ENCODE measurements around the gene TNFRSF17. TPM values are rescaled to one million over a fixed set of nuclear protein-coding genes. Genes with fewer than 3 reads are reported as not detected.

TNFRSF17 gene
- total RNA-seq, 1 experiment from 2014 or later = not detected

DNA sequence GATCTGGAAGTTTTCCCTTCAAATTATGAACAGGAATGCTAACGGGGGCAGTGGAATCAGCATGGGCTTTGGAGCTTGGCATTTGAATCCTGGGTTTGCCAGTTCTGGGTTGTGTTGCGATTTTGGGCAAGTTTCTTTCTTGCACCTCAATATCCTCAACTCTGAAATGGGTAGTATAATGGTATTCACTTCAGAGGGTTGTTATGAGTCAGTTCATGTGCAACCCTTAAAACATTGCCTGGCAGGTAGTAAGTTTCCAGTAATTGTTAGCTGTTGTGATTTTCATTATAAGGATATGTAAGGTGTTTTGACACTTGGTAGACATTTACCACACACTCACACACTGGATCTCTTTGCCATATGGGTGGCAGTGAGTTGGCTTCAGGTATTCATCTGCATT lies 44.9 kb downstream of the TNFRSF17 start:
- H3K4me1 Mint-ChIP-seq (ENCODE audit: insufficient read depth, unreplicated experiment) = no peaks in the 10 kb centered on the region
- H3K27me3 Mint-ChIP-seq (ENCODE audit: insufficient read depth, unreplicated experiment) = no peaks in the 10 kb centered on the region
- BruUV-seq (replicated peaks) = no TSS peak
- intact Hi-C loops (cut with micrococcal nuclease) = no loop called here
- H3K4me3 Mint-ChIP-seq (ENCODE audit: unreplicated experiment) = no peak overlapping the region
- CTCF ChIA-PET = interaction anchor here (0.6 to 0.8 kb wide), 2 partner anchors 15 to 951 kb away, joined by 3 to 4 read pairs; no protein-coding TSS in a partner anchor
- TF ChIP-seq, protein P1, sequence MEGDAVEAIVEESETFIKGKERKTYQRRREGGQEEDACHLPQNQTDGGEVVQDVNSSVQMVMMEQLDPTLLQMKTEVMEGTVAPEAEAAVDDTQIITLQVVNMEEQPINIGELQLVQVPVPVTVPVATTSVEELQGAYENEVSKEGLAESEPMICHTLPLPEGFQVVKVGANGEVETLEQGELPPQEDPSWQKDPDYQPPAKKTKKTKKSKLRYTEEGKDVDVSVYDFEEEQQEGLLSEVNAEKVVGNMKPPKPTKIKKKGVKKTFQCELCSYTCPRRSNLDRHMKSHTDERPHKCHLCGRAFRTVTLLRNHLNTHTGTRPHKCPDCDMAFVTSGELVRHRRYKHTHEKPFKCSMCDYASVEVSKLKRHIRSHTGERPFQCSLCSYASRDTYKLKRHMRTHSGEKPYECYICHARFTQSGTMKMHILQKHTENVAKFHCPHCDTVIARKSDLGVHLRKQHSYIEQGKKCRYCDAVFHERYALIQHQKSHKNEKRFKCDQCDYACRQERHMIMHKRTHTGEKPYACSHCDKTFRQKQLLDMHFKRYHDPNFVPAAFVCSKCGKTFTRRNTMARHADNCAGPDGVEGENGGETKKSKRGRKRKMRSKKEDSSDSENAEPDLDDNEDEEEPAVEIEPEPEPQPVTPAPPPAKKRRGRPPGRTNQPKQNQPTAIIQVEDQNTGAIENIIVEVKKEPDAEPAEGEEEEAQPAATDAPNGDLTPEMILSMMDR (IDR thresholded peaks at IDR 0.05; ENCODE audit: unreplicated experiment) = no peak
- H3K27ac Mint-ChIP-seq (ENCODE audit: low read depth, unreplicated experiment) = no peak overlapping the region
- no peaks in the 10 kb centered on the region for H3K9me3 Mint-ChIP-seq (ENCODE audit: unreplicated experiment)
- POLR2A ChIA-PET = interaction anchor here (1.2 kb wide), 1 partner anchor 9 kb away, joined by 3 read pairs; no protein-coding TSS in a partner anchor
- H3K36me3 Mint-ChIP-seq (ENCODE audit: insufficient read depth, unreplicated experiment) = no peaks in the 10 kb centered on the region
- DNase-seq (ENCODE audit: unreplicated experiment) = no peak

DNA sequence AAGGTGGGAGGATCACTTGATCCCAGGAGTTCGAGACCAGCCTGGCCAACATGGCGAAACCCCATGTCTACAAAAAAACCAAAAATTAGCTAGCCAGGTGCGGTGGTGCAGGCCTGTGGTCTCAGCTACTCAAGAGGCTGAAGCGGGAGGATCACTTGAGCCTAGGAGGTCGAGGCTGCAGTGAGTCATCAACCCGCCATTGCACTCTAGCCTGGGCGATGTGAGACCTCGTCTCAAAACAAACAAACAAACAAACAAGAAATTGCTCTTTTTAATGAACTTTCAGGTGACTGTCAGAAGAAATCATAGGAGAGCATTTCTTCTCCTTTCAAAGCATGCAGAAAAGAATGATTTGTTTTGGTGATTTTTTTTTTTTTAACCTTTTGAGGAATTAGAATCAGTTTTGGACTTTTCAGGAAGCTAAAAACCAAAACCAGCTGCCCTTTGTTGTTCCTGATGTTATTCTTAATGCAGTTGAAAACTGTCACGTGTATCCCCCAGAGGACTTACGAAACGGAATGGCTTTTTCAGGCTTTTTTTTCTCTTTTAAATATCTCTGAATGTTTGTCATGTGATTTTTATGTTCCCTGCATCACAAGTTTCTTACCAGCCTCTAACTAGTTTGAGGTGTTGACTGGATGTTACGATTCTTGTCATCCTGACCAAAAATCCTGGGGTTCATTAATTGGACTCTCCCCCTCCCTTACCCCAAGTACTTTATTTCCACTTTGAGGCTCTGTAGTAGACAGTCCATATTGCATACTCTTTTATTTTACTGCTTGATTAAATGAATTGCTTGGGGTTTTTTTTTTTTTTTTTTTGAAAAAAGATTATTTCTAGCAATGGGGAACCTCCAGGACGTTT lies 45.6 kb downstream of the TNFRSF17 start:
- no peak for DNase-seq (ENCODE audit: unreplicated experiment)
- no peaks in the 10 kb centered on the region for H3K36me3 Mint-ChIP-seq (ENCODE audit: insufficient read depth, unreplicated experiment)
- no peaks in the 10 kb centered on the region for H3K9me3 Mint-ChIP-seq (ENCODE audit: unreplicated experiment)
- no peaks in the 10 kb centered on the region for H3K4me1 Mint-ChIP-seq (ENCODE audit: insufficient read depth, unreplicated experiment)
- no peaks in the 10 kb centered on the region for H3K27me3 Mint-ChIP-seq (ENCODE audit: insufficient read depth, unreplicated experiment)
- no TSS peak for BruUV-seq (replicated peaks)
- H3K27ac Mint-ChIP-seq (ENCODE audit: low read depth, unreplicated experiment) = no peak overlapping the region
- TF ChIP-seq, protein P1 (IDR thresholded peaks at IDR 0.05; ENCODE audit: unreplicated experiment) = no peak
- POLR2A ChIA-PET = interaction anchor here (1.2 kb wide), 1 partner anchor 10 kb away, joined by 3 read pairs; no protein-coding TSS in a partner anchor
- no peak overlapping the region for H3K4me3 Mint-ChIP-seq (ENCODE audit: unreplicated experiment)
- intact Hi-C loops (cut with micrococcal nuclease) = no loop called here
- CTCF ChIA-PET = no interaction called here

DNA sequence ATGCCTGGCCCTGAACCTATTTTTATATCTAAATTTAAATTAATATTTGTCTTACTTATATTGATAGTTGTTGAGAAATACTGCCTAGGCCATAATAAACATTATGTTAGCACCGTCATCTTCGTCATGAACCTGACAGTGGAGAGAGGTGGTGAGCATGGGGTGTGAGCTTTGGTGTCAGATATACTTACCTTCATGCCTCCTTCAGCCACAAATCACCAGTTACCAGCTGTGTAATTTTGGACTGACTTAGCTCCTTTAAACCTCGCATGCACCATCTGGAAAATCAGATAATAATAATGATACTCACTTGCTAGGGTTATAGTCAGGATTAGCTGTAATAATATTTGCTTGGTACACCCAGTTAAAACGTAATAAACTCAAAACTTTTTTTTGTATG lies 46.6 kb downstream of the TNFRSF17 start:
- TF ChIP-seq, protein P1 (IDR thresholded peaks at IDR 0.05; ENCODE audit: unreplicated experiment) = no peak
- no TSS peak for BruUV-seq (replicated peaks)
- H3K27ac Mint-ChIP-seq (ENCODE audit: low read depth, unreplicated experiment) = no peak overlapping the region
- H3K9me3 Mint-ChIP-seq (ENCODE audit: unreplicated experiment) = no peaks in the 10 kb centered on the region
- CTCF ChIA-PET = interaction anchor here (0.6 kb wide), 1 partner anchor 25 kb away, joined by 4 read pairs; no protein-coding TSS in a partner anchor
- no peaks in the 10 kb centered on the region for H3K27me3 Mint-ChIP-seq (ENCODE audit: insufficient read depth, unreplicated experiment)
- intact Hi-C loops (cut with micrococcal nuclease) = no loop called here
- no peak overlapping the region for H3K4me3 Mint-ChIP-seq (ENCODE audit: unreplicated experiment)
- no peaks in the 10 kb centered on the region for H3K36me3 Mint-ChIP-seq (ENCODE audit: insufficient read depth, unreplicated experiment)
- POLR2A ChIA-PET = no interaction called here
- DNase-seq (ENCODE audit: unreplicated experiment) = no peak
- no peaks in the 10 kb centered on the region for H3K4me1 Mint-ChIP-seq (ENCODE audit: insufficient read depth, unreplicated experiment)

DNA sequence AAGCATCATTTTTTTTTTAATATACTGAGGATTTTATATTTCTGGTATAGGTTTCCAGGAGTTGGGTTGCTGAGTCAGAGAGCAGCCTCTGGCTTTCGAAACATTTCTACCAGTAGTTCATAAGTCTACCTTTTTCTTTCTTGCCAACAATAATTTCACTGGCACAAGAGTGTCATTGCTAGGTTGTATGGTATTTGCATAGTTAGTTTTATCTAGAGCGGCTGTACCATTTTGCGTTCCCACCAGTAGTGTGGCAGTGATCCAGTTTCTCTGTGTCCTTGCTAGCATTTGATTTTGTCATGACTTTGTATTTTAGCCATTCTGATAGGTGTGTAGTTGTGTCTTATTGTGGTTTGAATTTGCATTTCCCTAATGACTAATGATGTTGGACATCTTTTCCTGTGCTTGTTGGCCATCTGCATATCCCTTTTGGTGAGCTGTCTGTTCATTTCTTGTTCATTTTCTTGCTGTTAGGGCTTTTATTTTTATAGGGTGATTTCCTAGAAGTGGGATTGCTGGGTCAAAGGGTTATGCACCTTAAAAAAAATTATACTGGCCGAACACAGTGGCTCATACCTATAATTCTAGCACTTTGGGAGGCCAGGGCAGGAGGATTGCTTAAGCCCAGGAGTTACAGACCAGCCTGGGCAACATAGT lies 51.4 kb downstream of the TNFRSF17 start:
- H3K4me3 Mint-ChIP-seq (ENCODE audit: unreplicated experiment) = no peak overlapping the region
- BruUV-seq (replicated peaks) = no TSS peak
- no peaks in the 10 kb centered on the region for H3K4me1 Mint-ChIP-seq (ENCODE audit: insufficient read depth, unreplicated experiment)
- CTCF ChIA-PET = interaction anchor here (0.6 to 1.0 kb wide), 2 partner anchors 32 to 52 kb away, joined by 3 to 4 read pairs; no protein-coding TSS in a partner anchor
- intact Hi-C loops (cut with micrococcal nuclease) = no loop called here
- peak; percentile 37 for DNase-seq (ENCODE audit: unreplicated experiment)
- H3K27ac Mint-ChIP-seq (ENCODE audit: low read depth, unreplicated experiment) = no peak overlapping the region
- TF ChIP-seq, protein P1 (IDR thresholded peaks at IDR 0.05; ENCODE audit: unreplicated experiment) = no peak
- H3K9me3 Mint-ChIP-seq (ENCODE audit: unreplicated experiment) = no peaks in the 10 kb centered on the region
- no peaks in the 10 kb centered on the region for H3K36me3 Mint-ChIP-seq (ENCODE audit: insufficient read depth, unreplicated experiment)
- POLR2A ChIA-PET = no interaction called here
- H3K27me3 Mint-ChIP-seq (ENCODE audit: insufficient read depth, unreplicated experiment) = no peaks in the 10 kb centered on the region

Data from MCF 10A (cell line).